GM10266 (cell line): Measurements from ENCODE around the gene AZIN2.

Experiments used
- DNase-seq: peaks from one replicate; pipeline ENCODE4 v3.0.0; 2012; ENCODE audit errors: extremely low spot score
- CTCF ChIP-seq: IDR thresholded peaks from 2 replicates; pipeline ENCODE4 v1.5.1; 2012; ENCODE audit warnings: mild to moderate bottlenecking, low read depth; ENCODE audit not compliant: control insufficient read depth, insufficient read depth; ENCODE audit errors: missing control alignments

The AZIN2 gene

GRCh38 chr1:33080885-33081553 lies at the start of gene AZIN2:
TSS of gene AZIN2 (plus strand) at chr1:33081153. CDS start at chr1:33082250, 1,097 bp downstream.
- DNase-seq: peak; percentile 95

GRCh38 chr1:33031506-33031905 lies 49.4 kb upstream of the AZIN2 start:
- TF ChIP-seq CTCF: no peak
- DNase-seq: no peak

More at GRCh38 chr1:33080885-33081553, at the start of gene AZIN2:
- TF ChIP-seq CTCF: no peak

- no peak for TF ChIP-seq CTCF
- DNase-seq: no peak
Measured at GRCh38 chr1:33032126-33032869, 48.7 kb upstream of the AZIN2 start.

- no peak for TF ChIP-seq CTCF
- no peak for DNase-seq
Measured at GRCh38 chr1:33036051-33036525, 44.9 kb upstream of the AZIN2 start.

GRCh38 chr1:33036526-33037503 lies 44.1 kb upstream of the AZIN2 start, which contains the start of gene AK2:
TSS of gene AK2 (minus strand) at chr1:33036883. CDS start at chr1:33036828, 55 bp downstream.
- no peak for TF ChIP-seq CTCF

GRCh38 chr1:33039840-33040239 lies 41.1 kb upstream of the AZIN2 start:
- DNase-seq: no peak
- TF ChIP-seq CTCF: no peak

More at GRCh38 chr1:33036526-33037503, 44.1 kb upstream of the AZIN2 start, which contains the start of gene AK2:
- DNase-seq: peak; percentile 96
